MM.1S (cell line): ENCODE measurements around the gene NAT9.

ENCODE experiments used
- DNase-seq: peaks from one replicate; pipeline ENCODE4 v3.0.0-alpha.2; 2015
- H2AFZ ChIP-seq: fragments of 300-600 bp; sonication (generic); 2 replicates; pipeline ENCODE4 v1.6.0; 2016; ENCODE audit warnings: antibody characterized with exemption, low read length
- H3F3A ChIP-seq: fragments of 300-600 bp; sonication (generic); 2 replicates; pipeline ENCODE4 v1.6.1; 2016; ENCODE audit warnings: mild to moderate bottlenecking, antibody characterized with exemption, low read length, moderate library complexity, mixed read lengths; ENCODE audit not compliant: insufficient read depth
- H3K27ac ChIP-seq: fragments of 300-600 bp; sonication (generic); 2 replicates; pipeline ENCODE4 v1.5.1; 2016; ENCODE audit warnings: mild to moderate bottlenecking, low read length
- H3K27me3 ChIP-seq: fragments of 300-600 bp; sonication (generic); replicated peaks from 2 replicates; pipeline ENCODE4 v1.6.0; 2016; ENCODE audit warnings: low read length; ENCODE audit not compliant: insufficient read depth
- H3K36me3 ChIP-seq: fragments of 300-600 bp; sonication (generic); replicated peaks from 2 replicates; pipeline ENCODE4 v1.6.1; 2016; ENCODE audit warnings: mild to moderate bottlenecking, low read length, mixed read lengths; ENCODE audit not compliant: insufficient read depth
- H3K4me1 ChIP-seq: fragments of 300-600 bp; sonication (generic); 2 replicates; pipeline ENCODE4 v1.6.1; 2016; ENCODE audit warnings: low read length, mixed read lengths
- H3K4me2 ChIP-seq: fragments of 300-600 bp; sonication (generic); 2 replicates; pipeline ENCODE4 v1.6.0; 2016; ENCODE audit warnings: low read depth, low read length
- H3K4me3 ChIP-seq: fragments of 300-600 bp; sonication (generic); 2 replicates; pipeline ENCODE4 v1.5.1; 2016; ENCODE audit warnings: low read length, mixed read lengths
- H3K79me2 ChIP-seq: fragments of 300-600 bp; sonication (generic); 2 replicates; pipeline ENCODE4 v1.6.1; 2016; ENCODE audit warnings: mixed run types, low read length, mixed read lengths
- H3K9ac ChIP-seq: fragments of 300-600 bp; sonication (generic); 2 replicates; pipeline ENCODE4 v1.6.1; 2016; ENCODE audit warnings: low read length, mixed read lengths
- H3K9me2 ChIP-seq: fragments of 300-600 bp; sonication (generic); replicated peaks from 2 replicates; pipeline ENCODE4 v1.6.1; 2016; ENCODE audit warnings: mild to moderate bottlenecking, low read length, mixed read lengths; ENCODE audit not compliant: insufficient read depth
- H3K9me3 ChIP-seq: fragments of 300-600 bp; sonication (generic); replicated peaks from 2 replicates; pipeline ENCODE4 v1.6.1; 2016; ENCODE audit warnings: mild to moderate bottlenecking, low read length, mixed read lengths; ENCODE audit not compliant: insufficient read depth
- H4K20me1 ChIP-seq: fragments of 300-600 bp; sonication (generic); 2 replicates; pipeline ENCODE4 v1.6.1; 2016; ENCODE audit warnings: mild to moderate bottlenecking, low read length, moderate library complexity, mixed read lengths; ENCODE audit not compliant: insufficient read depth
- EZH2 ChIP-seq: fragments of 300-600 bp; sonication (generic); optimal IDR thresholded peaks from 2 replicates; pipeline ENCODE3; 2017; ENCODE audit warnings: low read depth, mild to moderate bottlenecking, antibody characterized with exemption, low read length, mixed read lengths
- EZH2phosphoT487 ChIP-seq: fragments of 300-600 bp; sonication (generic); IDR thresholded peaks from 2 replicates; pipeline ENCODE4 v1.6.1; 2018; ENCODE audit warnings: antibody characterized with exemption, low read length
- TF ChIP-seq, protein P1 (sequence below): fragments of 300-600 bp; sonication (generic); IDR thresholded peaks from 2 replicates; pipeline ENCODE4 v1.5.1; 2016; ENCODE audit warnings: antibody characterized with exemption, low read length, mixed read lengths

Gene NAT9

DNA sequence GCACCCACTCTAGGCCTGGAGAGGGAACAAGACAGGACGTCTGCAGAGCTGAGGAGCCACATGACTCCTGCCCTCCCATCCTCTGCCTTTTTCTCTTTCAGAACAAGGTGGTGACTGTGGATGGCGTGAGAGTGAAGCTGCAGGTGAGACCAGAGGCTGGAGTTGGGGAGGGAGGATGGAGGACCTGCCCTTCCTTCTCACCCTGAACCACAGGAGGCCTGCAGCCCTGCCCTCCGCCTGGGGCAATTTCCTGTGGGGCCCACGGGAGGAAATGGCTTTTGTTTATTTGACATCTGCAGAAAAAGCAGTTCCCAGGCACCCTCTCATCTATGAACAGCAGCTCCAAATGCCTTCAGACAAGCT is 34.0 kb downstream of the NAT9 start:
- Histone ChIP-seq H3K27ac (peak overlapping the region; percentile 90), H3K9ac (peak overlapping the region; percentile 47), H3K9me3 (no peaks in the 10 kb centered on the region), H2AFZ (peak overlapping the region; percentile 36), H3K4me2 (peak overlapping the region; percentile 50; the same call in 1 of the 2 replicates), H3F3A (peaks cover 31% of the 10 kb centered on the region), H3K79me2 (peaks cover 29% of the 10 kb centered on the region), H3K9me2 (no peaks in the 10 kb centered on the region), H3K4me3 (0 out of 2 replicates have a peak overlapping the region, but pooled peaks have one; percentile 12), H3K27me3 (no peaks in the 10 kb centered on the region), H3K36me3 (no peaks in the 10 kb centered on the region), H3K4me1 (peaks cover 59% of the 10 kb centered on the region), H4K20me1 (no peaks in the 10 kb centered on the region)
- DNase-seq, result peak; percentile 93
- TF ChIP-seq EZH2, result no peak
- no peak for TF ChIP-seq EZH2phosphoT487
- TF ChIP-seq, protein P1, sequence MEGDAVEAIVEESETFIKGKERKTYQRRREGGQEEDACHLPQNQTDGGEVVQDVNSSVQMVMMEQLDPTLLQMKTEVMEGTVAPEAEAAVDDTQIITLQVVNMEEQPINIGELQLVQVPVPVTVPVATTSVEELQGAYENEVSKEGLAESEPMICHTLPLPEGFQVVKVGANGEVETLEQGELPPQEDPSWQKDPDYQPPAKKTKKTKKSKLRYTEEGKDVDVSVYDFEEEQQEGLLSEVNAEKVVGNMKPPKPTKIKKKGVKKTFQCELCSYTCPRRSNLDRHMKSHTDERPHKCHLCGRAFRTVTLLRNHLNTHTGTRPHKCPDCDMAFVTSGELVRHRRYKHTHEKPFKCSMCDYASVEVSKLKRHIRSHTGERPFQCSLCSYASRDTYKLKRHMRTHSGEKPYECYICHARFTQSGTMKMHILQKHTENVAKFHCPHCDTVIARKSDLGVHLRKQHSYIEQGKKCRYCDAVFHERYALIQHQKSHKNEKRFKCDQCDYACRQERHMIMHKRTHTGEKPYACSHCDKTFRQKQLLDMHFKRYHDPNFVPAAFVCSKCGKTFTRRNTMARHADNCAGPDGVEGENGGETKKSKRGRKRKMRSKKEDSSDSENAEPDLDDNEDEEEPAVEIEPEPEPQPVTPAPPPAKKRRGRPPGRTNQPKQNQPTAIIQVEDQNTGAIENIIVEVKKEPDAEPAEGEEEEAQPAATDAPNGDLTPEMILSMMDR, result no peak

DNA sequence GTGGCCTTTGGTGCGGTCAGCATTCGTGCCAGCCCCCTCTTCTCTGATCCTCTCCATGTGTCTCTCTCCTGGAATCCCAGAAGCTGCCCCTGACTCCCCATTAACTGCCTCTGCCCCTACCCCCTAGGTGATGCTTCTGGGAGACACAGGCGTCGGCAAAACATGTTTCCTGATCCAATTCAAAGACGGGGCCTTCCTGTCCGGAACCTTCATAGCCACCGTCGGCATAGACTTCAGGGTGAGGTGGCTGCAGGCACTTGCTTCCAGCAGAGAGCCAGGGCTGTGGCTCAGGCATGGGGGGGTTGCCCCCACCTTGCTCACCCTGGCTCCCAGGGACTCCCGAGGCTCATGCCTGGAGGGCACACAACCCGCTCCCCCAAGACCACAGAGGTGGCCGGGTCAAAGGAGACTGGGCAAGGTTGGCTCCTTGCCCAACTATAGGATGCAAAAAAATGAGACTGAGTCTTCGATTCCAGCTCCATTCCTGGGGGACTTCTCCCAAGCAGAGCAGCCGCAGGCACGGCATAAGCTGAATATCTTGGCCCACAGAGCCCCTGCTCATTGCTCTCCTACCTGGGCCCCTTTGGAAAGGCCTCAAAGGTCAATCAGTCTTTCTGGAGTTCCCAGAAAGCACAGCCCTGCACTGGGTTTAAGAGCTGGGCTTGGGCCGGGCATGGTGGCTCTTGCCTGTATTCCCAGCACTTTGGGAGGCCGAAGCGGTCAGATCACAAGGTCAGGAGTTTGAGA is 35.3 kb downstream of the NAT9 start:
- no peak overlapping the region for H2AFZ ChIP-seq
- H3K27me3 ChIP-seq, result no peaks in the 10 kb centered on the region; the same call in 1 of the 2 replicates
- no peak for DNase-seq
- peaks cover 27% of the 10 kb centered on the region for H3K79me2 ChIP-seq
- no peak for TF ChIP-seq EZH2phosphoT487
- no peak for TF ChIP-seq EZH2
- TF ChIP-seq, protein P1, result no peak
- no peaks in the 10 kb centered on the region for H4K20me1 ChIP-seq
- H3K9ac ChIP-seq, result no peak overlapping the region
- no peaks in the 10 kb centered on the region for H3K9me3 ChIP-seq
- no peaks in the 10 kb centered on the region for H3K9me2 ChIP-seq
- H3K4me3 ChIP-seq, result no peak overlapping the region
- peaks cover 58% of the 10 kb centered on the region for H3K4me1 ChIP-seq
- H3F3A ChIP-seq, result peaks cover 29% of the 10 kb centered on the region
- no peaks in the 10 kb centered on the region for H3K36me3 ChIP-seq
- peak overlapping the region; percentile 90; the same call in 1 of the 2 replicates for H3K27ac ChIP-seq
- no peak overlapping the region for H3K4me2 ChIP-seq

DNA sequence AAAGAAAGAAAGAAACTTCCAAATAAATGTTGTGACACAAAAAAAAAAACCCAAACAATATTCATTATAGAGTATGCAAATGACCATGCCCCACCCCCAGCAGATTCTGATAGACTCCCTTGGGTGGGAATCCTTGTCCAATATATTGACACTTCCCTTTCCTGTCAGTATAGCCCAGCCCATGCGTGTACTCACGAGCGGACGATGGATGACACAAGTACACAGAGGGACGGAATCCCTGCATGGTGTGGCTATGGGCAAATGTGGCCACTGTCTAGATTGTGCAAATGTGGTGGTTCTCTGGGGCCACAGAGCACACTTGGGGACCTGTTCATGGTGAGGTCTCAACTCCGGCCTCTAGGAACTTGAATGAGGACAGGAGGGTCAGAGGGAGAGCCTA is 36.0 kb downstream of the NAT9 start:
- Histone ChIP-seq H3K27ac (no peak overlapping the region), H3K4me2 (no peak overlapping the region), H3K9me3 (no peaks in the 10 kb centered on the region), H3K4me3 (no peak overlapping the region), H3K27me3 (no peaks in the 10 kb centered on the region; the same call in 1 of the 2 replicates), H3K36me3 (no peaks in the 10 kb centered on the region), H3F3A (peaks cover 29% of the 10 kb centered on the region), H3K79me2 (peaks cover 23% of the 10 kb centered on the region), H3K9me2 (no peaks in the 10 kb centered on the region), H4K20me1 (no peaks in the 10 kb centered on the region), H2AFZ (no peak overlapping the region), H3K4me1 (peaks cover 58% of the 10 kb centered on the region), H3K9ac (no peak overlapping the region)
- TF ChIP-seq, protein P1, result no peak
- TF ChIP-seq EZH2, result no peak
- TF ChIP-seq EZH2phosphoT487, result no peak
- no peak for DNase-seq
